ENCODE data around the gene USP6NL.
"Not testable (repeated sequence)": the region's sequence is repeated elsewhere in the genome, so short reads cannot be mapped to it uniquely, and the experiment has no call there.

USP6NL gene

GRCh38 chr10:11444531-11445228, 166.8 kb downstream of the USP6NL start:
- DNase-seq (ENCODE audit: low read depth) = no peak

DNA sequence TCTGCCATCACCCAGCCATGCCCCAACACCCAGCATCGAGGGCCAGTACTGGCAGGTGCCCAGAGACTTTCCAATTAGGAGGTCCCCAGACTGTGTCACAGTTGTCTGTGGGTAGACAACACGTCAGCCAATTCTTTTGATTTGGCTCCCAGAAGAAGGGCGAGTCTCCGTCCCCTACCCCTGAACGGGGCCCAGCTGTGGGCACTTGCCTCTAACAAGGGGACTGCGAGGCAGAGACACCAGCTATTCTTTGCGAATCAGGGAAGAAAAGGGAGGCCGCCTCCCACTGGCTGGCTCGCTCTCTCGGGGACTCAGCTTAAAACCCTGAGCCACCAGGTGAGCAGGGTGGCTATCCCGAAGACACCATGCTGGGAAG, 167.3 kb downstream of the USP6NL start:
- DNase-seq (ENCODE audit: low read depth) = no peak

DNA sequence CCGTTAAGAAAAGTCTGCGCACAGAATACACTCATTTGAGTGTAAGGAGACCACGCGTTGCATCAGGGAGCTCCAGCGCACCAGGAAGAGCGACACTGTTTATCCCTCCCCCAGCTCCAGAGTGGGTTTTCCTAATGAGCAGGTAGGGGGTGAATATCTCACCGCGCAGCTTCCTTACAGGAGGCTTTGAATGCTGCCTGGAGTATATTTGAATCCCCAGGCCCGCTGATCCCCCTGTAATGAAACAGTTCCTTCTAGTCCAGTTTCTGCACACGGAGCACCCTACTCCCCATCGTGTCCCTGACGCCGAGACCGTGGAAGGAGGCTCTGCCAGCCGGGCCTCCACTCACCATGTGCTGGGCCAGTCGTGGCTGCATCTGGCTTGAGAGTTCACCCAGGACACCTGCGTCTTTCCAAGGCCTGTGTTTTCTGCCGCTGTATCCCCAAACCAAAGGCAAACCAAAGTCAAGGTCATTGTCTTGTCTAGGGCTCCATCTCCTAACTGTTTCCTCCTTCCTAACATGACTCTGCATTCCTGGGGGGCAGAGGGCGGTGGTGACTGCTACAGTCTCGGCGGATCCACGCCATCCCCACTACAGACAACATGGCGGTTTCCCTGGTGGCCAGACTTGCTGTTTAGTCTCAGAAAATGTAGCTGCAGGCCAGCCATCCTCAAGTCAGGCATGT, 167.8 kb downstream of the USP6NL start:
- no peak for DNase-seq (ENCODE audit: low read depth)

- no peak for DNase-seq (ENCODE audit: low read depth)
These were observed 169.3 kb downstream of the USP6NL start for GRCh38 chr10:11442001-11442773.

DNA sequence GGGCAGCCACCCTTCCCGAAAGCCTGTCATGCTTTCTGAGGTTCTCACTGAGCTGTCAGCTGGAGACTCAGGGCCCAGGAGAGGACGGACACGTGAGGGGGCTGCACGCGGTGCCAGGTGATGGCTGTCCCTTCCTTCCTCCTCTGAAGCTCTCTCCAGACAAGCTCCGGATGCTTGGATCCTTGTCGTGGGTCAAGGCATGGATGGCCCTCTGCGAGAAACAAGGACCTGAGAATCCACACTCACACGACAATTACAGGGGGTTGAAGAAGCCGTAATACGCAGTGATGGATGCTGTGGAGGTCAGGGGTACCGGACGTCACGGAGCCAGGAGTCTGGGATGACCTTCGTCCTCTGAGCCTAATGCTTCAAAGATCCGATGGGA, 170.3 kb downstream of the USP6NL start:
- no peak for DNase-seq (ENCODE audit: low read depth)

GRCh38 chr10:11440250-11441150, 170.9 kb downstream of the USP6NL start:
- DNase-seq (ENCODE audit: low read depth) = no peak

DNA sequence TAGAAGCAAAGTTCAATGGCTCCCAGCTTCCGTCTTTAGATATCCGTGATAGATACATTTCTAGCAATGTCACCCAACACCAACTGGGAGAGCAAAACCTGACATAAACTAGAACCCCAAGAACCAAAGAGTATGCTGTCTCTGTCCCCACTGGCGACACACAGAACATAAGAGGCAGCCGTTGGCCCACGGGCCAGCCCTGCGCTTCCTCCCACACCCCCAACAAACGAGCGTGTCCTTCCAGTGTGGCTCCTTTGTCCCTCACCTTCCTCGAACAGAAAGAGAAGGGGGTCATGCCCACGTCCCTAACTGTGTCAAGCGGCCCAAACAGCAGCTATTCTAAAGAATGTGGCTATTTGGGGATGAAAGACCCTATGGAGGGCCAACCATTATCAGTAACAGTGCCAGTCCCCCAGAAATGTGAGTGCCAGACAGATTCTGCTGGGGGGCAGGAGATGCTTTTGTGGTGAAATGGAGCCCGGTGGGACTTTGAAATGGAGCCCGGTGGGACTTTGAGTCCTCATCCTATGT, 171.9 kb downstream of the USP6NL start:
- DNase-seq (ENCODE audit: low read depth) = no peak

- no peak for DNase-seq (ENCODE audit: low read depth)
These were observed 173.9 kb downstream of the USP6NL start for GRCh38 chr10:11437391-11438142.

DNA sequence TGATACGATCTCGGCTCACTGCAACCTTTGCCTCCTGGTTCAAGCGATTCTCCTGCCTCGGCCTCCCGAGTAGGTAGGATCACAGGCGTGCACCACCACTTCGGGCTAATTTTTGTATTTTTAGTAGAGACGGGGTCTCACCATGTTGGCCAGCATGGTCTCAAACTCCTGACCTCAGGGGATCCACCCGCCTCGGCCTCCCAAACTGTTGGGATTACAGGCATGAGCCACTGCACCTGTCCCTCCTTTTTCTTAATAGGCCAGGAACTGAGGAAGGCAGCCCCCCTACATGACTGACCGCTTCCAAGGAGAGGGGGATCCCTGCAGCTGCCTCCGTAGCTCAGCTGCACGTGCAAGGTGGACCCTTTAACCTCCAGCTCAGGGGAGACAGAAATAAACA, 175.0 kb downstream of the USP6NL start:
- DNase-seq (ENCODE audit: low read depth) = not testable (repeated sequence)

DNA sequence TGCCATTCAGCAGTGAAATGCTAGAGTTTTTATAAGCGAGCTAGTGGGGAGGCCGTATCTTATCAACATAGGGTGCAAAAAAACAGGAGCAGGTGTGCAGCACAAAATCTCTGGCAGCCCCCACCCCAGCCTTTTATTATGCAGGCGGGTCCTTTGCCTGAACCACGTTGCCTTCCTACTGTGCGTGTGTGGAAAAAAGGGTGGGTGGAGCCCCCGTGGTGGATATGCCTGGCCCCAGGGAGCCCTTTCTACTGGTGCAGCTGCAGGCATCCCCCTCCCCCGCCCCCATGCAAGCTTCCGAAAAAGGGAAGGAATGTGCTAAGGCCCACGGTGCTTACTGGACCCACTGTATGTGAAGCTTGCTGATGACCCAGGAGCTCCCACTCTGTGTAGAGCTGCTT, 175.9 kb downstream of the USP6NL start:
- no peak for DNase-seq (ENCODE audit: low read depth)

DNA sequence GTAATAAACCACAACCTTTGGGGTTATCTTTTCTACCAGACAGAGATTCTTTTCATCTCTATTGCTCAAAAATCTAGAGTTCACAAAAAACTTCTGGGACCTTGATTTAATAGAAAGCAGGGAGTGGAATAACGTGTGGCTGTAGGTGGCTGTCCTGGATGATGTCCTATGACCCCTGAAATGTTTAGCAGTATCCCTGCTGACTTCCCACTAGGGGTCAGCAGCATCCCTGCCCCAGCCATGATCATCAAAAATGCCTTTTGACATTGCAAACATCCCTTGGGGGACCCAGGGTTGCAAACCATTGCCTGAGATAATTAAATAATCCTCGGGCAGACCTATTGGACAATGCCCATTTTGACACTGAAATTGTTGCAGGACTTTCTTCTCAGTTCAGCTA, 177.1 kb downstream of the USP6NL start:
- no peak for DNase-seq (ENCODE audit: low read depth)

- DNase-seq (ENCODE audit: low read depth) = no peak
These were observed 177.8 kb downstream of the USP6NL start for GRCh38 chr10:11433657-11434056.

DNA sequence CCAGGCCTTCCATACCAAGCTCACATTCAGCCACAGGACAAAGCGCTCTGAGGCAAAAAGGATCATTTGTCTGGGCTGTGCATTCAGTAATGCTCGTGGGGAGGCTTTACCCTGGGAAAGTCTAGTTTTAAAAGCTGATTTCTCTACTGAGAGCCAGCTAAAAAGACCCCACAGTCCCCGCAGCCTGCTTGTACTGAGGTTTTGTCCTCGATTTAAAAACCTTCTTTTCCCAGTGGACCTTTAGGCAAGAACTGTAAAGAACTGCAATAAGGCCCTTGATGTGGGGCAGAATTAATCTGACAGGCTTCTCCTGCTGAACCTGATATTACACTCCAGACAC, 180.3 kb downstream of the USP6NL start:
- no peak for DNase-seq (ENCODE audit: low read depth)

- no peak for DNase-seq (ENCODE audit: low read depth)
These were observed 180.8 kb downstream of the USP6NL start for GRCh38 chr10:11430421-11431215.

GRCh38 chr10:11429439-11430052, 181.9 kb downstream of the USP6NL start:
- no peak for DNase-seq (ENCODE audit: low read depth)

DNA sequence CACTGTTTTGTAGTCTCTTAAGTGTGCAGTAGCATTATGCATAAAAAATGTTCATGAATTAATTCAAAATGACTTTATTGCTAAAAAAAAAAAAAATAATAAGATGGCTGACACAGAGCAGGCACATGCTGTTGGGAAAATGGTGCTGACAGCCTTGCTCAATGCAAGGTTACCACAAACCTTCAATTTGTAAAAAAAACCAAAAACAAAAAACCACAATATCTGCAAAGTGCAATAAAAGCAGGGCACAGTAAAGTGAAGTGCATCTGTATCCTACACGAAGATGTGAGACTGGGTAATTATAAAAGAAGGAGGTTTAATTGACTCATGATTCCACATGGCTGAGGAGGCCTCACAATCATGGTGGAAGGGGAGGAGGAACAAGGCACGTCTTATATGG, 185.8 kb downstream of the USP6NL start:
- no peak for DNase-seq (ENCODE audit: low read depth)

DNA sequence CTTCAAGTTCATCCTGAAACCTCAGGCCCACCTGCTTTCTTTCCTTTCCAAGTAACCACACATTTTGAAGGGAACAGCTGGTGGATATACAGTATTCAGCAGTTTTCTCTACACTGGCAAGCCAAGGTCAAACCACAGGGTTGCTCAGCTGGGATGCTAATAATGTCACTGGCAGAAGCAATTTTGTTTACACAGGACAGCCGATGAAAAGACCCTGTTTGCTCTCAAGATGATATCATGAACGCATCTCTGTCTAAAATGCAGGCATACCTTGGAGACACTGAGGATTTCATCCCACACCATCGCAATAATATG, 186.2 kb downstream of the USP6NL start:
- DNase-seq (ENCODE audit: low read depth) = no peak

GRCh38 chr10:11424456-11425295, 186.8 kb downstream of the USP6NL start:
- no peak for DNase-seq (ENCODE audit: low read depth)

GRCh38 chr10:11416974-11417373, 194.5 kb downstream of the USP6NL start:
- DNase-seq (ENCODE audit: low read depth) = no peak

All from stimulated activated CD8-positive, alpha-beta memory T cell treated with anti-CD3 and anti-CD28 coated beads, Interleukin-12 subunit alpha, Interleukin-12 subunit beta, amount 100 ng/mL, for 4 hours (primary cell).